OCI-LY7 (cell line): Measurements from ENCODE around the gene PLA2G4C. TPM values are rescaled to one million over a fixed set of nuclear protein-coding genes. Genes with fewer than 3 reads are reported as not detected.
A peak's percentile ranks its signal among the peaks of the same experiment; 100 is the strongest.

ENCODE experiments used
- Bru-seq: library from RNA; stranded (reverse); fragments of 400-500 nt; gene quantifications from one replicate; lab custom pipeline; 2021; lab: Mats Ljungman, UMichigan
- BruChase-seq, 2 experiments: library from RNA; stranded (reverse); fragments of 400-500 nt; gene quantifications; one replicate each; lab custom pipeline; 2021; lab: Mats Ljungman, UMichigan
- BruUV-seq: library from RNA; stranded (reverse); fragments of 400-500 nt; replicated peaks from 2 replicates; lab custom pipeline; 2021; lab: Mats Ljungman, UMichigan
- CTCF ChIA-PET: fragments of 300-600 bp; sonication (Branson Sonifier 250); formaldehyde crosslinking; loops from one replicate; lab custom pipeline; 2022; ENCODE audit warnings: antibody characterized with exemption; ENCODE audit not compliant: unreplicated experiment; lab: Charles Lee
- POLR2A ChIA-PET: fragments of 300-600 bp; sonication (Branson Sonifier 250); formaldehyde crosslinking; loops from one replicate; lab custom pipeline; 2022; ENCODE audit warnings: antibody characterized with exemption; lab: Charles Lee
- DNase-seq: peaks from one replicate; pipeline ENCODE4 v3.0.0-alpha.2; 2015; ENCODE audit warnings: low spot score
- H2AFZ ChIP-seq: fragments of 200-600 bp; sonication (generic), shearing (Covaris generic); 2 replicates; pipeline ENCODE4 v1.6.1; 2014; ENCODE audit warnings: mild to moderate bottlenecking, antibody characterized with exemption, low read length, moderate library complexity
- H3K27ac ChIP-seq: fragments of 200-600 bp; sonication (generic); 2 replicates; pipeline ENCODE4 v1.5.1; 2014; ENCODE audit warnings: mixed run types, low read depth, mild to moderate bottlenecking, moderate library complexity, low read length, inconsistent platforms; ENCODE audit not compliant: poor library complexity, severe bottlenecking
- H3K36me3 ChIP-seq: fragments of 200-600 bp; sonication (generic); 2 replicates; pipeline ENCODE4 v1.6.1; 2014; ENCODE audit warnings: mild to moderate bottlenecking, antibody characterized with exemption, low read length, moderate library complexity, mixed read lengths; ENCODE audit not compliant: insufficient read depth
- H3K4me1 ChIP-seq: fragments of 200-600 bp; sonication (generic); 2 replicates; pipeline ENCODE4 v1.5.1; 2014; ENCODE audit warnings: mild to moderate bottlenecking, low read length; ENCODE audit not compliant: insufficient read depth, poor library complexity, severe bottlenecking
- H3K4me2 ChIP-seq: fragments of 200-600 bp; sonication (generic); 2 replicates; pipeline ENCODE4 v1.6.1; 2014; ENCODE audit warnings: mild to moderate bottlenecking, low read length
- H3K4me3 ChIP-seq: fragments of 200-600 bp; sonication (generic); 2 replicates; pipeline ENCODE4 v1.5.1; 2014; ENCODE audit warnings: mild to moderate bottlenecking, low read depth, low read length; ENCODE audit not compliant: poor library complexity, severe bottlenecking
- H3K79me2 ChIP-seq: fragments of 200-600 bp; sonication (generic); 2 replicates; pipeline ENCODE4 v1.6.1; 2016; ENCODE audit warnings: low read depth, mild to moderate bottlenecking, low read length, moderate library complexity, mixed read lengths; ENCODE audit not compliant: insufficient read depth
- H3K9me2 ChIP-seq: fragments of 200-600 bp; sonication (generic); 2 replicates; pipeline ENCODE4 v1.6.1; 2016; ENCODE audit warnings: mild to moderate bottlenecking, low read length, mixed read lengths; ENCODE audit not compliant: insufficient read depth
- H3K9me3 ChIP-seq: fragments of 200-600 bp; sonication (generic); 2 replicates; pipeline ENCODE4 v1.6.1; 2014; ENCODE audit warnings: mild to moderate bottlenecking, mixed run types, low read length, mixed read lengths
- H4K20me1 ChIP-seq: fragments of 200-600 bp; sonication (generic); 2 replicates; pipeline ENCODE4 v1.6.1; 2014; ENCODE audit warnings: mild to moderate bottlenecking, antibody characterized with exemption, low read length, moderate library complexity, mixed read lengths; ENCODE audit not compliant: insufficient read depth
- CTCF ChIP-seq: fragments of 200-600 bp; sonication (generic); conservative IDR thresholded peaks from 2 replicates; pipeline ENCODE4 v1.5.1; 2014; ENCODE audit warnings: mild to moderate bottlenecking, antibody characterized with exemption, low read length, moderate library complexity, mixed read lengths
- EZH2phosphoT487 ChIP-seq: fragments of 200-600 bp; sonication (generic); IDR thresholded peaks from 2 replicates; pipeline ENCODE4 v1.6.1; 2018; ENCODE audit warnings: low read depth, borderline replicate concordance, mild to moderate bottlenecking, mixed run types, antibody characterized with exemption, low read length, moderate library complexity, mixed read lengths
- intact Hi-C: fragments of 100-400 bp; cut with micrococcal nuclease; formaldehyde crosslinking; loops from one replicate; pipeline ENCODE4 v1.10.0; 2022; ENCODE audit not compliant: unreplicated experiment
- long read RNA-seq: library from polyadenylated mRNA; stranded (forward); transcript quantifications from one replicate; pipeline ENCODE4 v2.0.0, GENCODE V29; 2022
- total RNA-seq, 2 experiments: library from RNA; depleted of rRNA in 1 of 2; stranded (reverse); fragments of >200 nt in 1 of 2; shearing (Covaris generic) in 1 of 2; gene quantifications; 2 replicates each; pipeline ENCODE4 v1.2.3, GENCODE V29; 2014 to 2022

Gene PLA2G4C, protein sequence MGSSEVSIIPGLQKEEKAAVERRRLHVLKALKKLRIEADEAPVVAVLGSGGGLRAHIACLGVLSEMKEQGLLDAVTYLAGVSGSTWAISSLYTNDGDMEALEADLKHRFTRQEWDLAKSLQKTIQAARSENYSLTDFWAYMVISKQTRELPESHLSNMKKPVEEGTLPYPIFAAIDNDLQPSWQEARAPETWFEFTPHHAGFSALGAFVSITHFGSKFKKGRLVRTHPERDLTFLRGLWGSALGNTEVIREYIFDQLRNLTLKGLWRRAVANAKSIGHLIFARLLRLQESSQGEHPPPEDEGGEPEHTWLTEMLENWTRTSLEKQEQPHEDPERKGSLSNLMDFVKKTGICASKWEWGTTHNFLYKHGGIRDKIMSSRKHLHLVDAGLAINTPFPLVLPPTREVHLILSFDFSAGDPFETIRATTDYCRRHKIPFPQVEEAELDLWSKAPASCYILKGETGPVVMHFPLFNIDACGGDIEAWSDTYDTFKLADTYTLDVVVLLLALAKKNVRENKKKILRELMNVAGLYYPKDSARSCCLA
- total RNA-seq (2014; rRNA removed; shearing (Covaris generic)): 0.98 and 2.0 TPM in 2 replicates
- 1.1 and 1.4 TPM in 2 replicates for total RNA-seq (2022)
- Bru-seq, nascent RNA: percentile 11 among the genes with signal in this experiment
- BruChase-seq, experiment 1, labeled RNA remaining after a 6-hour chase: percentile 18 among the genes with signal in this experiment
- BruChase-seq, experiment 2, labeled RNA remaining after a 2-hour chase: percentile 20 among the genes with signal in this experiment
- long read RNA-seq, partial matches to known transcripts: 1 of 2 reads
- long read RNA-seq, other reads (novel, unspliced or antisense): 1 of 2 reads

DNA sequence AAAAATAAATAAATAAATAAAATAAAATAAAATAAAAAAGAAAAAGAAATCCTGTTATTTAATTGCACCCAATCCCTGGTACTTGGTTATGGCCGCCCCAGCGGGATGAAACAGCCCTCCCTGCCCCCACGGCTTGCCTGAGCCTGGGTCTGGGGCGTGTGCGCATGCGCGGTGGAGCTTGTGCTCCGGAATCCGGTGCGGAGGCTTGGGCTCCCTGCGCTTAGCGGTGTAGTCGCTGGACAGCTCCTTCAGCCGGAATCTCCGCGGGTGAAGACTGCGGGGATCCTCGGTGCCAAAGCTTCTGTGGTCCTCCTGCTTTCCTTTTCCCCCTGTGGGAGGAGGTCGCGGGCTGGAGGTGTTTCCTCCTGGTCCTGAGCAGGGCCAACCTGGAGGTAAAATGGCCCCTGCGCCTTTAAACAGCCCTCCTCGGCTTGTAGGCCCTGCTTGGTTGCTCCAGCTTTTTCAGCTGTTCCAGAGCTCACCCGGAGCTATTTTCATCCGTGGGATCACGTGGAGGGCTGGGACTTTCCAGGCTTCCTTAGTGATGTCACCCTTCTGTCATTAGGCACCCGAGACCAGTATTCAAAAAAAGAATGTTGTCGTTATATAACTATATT, at the start of gene PLA2G4C:
Gene PLA2G4C, minus strand, starts transcription at position 468 of the 617 bp plus-strand sequence. CDS start 4,288 bp downstream, outside the sequence.
- Histone ChIP-seq H3K4me2 (peak within 1 kb of the TSS; percentile 91), H3K9me3 (no peaks in the 10 kb centered on the region), H3K27ac (peak within 1 kb of the TSS; percentile 46), H3K36me3 (peaks cover 11% of the 10 kb centered on the region), H3K79me2 (no peaks in the 10 kb centered on the region), H3K9me2 (no peaks in the 10 kb centered on the region), H3K4me1 (peaks cover 20% of the 10 kb centered on the region), H2AFZ (peak within 1 kb of the TSS; percentile 91), H3K4me3 (peak within 1 kb of the TSS; percentile 67), H4K20me1 (no peaks in the 10 kb centered on the region)
- intact Hi-C loops: no loop called here
- peak; percentile 88 for DNase-seq
- no TSS peak for BruUV-seq
- ChIA-PET CTCF (no interaction called here), POLR2A (interaction anchor here (0.6 to 1.2 kb wide), 4 partner anchors 10 to 149 kb away, joined by 3 to 8 read pairs (median 4); no protein-coding TSS in a partner anchor)
- no peak for TF ChIP-seq EZH2phosphoT487
- TF ChIP-seq CTCF: no peak

DNA sequence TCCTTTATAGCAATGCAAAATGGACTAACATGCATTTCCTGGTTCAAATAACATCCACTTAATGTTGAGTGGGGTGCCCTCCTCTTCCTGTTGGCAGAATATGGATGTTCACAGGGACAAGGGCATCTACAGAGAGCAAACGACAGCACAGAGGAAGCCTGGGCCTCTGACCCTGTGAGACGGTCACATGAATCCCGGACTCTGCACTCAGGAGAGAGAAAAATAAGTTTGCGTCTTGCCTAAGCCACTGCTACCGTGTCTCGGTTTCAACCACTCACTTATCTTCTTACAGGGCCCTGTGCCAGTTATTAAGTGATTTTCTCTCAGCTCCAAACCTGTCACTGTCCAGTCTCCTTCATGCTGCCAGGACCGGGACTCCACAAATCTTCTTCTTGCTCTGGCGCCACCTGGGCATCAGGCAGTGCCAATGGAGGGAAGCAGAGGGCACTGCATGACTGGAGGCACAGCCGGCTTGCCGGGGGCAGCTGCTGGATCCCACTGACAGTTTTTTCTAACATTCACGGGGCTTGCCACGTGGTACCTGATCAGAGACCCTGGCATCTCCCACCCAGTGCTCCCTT, 47.7 kb upstream of the PLA2G4C start:
- no peaks in the 10 kb centered on the region for H3K79me2 ChIP-seq
- H4K20me1 ChIP-seq: no peaks in the 10 kb centered on the region
- peaks cover 92% of the 10 kb centered on the region for H3K36me3 ChIP-seq
- DNase-seq: no peak
- intact Hi-C loops: no loop called here
- H3K4me3 ChIP-seq: no peak overlapping the region
- no peak overlapping the region for H3K27ac ChIP-seq
- CTCF ChIA-PET: no interaction called here
- POLR2A ChIA-PET: no interaction called here
- no peaks in the 10 kb centered on the region for H3K4me1 ChIP-seq
- no peaks in the 10 kb centered on the region for H3K9me3 ChIP-seq
- H3K4me2 ChIP-seq: no peak overlapping the region
- BruUV-seq: no TSS peak
- H3K9me2 ChIP-seq: no peaks in the 10 kb centered on the region
- no peak for TF ChIP-seq CTCF
- TF ChIP-seq EZH2phosphoT487: no peak
- no peak overlapping the region for H2AFZ ChIP-seq
